H1 (cell line): ENCODE results near the gene MCC. TPM values are rescaled to one million over a fixed set of nuclear protein-coding genes. Genes with fewer than 3 reads are reported as not detected.

Experiments used
- CTCF ChIA-PET: fragments of 300-600 bp; sonication (Branson Sonifier 250); formaldehyde crosslinking; loops from one replicate; lab custom pipeline; 2021; ENCODE audit not compliant: partially characterized antibody; lab: Charles Lee
- POLR2A ChIA-PET: fragments of 300-600 bp; sonication (Branson Sonifier 250); formaldehyde crosslinking; loops from one replicate; lab custom pipeline; 2021; ENCODE audit warnings: inconsistent platforms; ENCODE audit not compliant: partially characterized antibody; lab: Charles Lee
- DNase-seq, 2 experiments: peaks; one replicate each; pipeline versions ENCODE4 v3.0.0 to v3.0.0-alpha.2; 2010 to 2022; ENCODE audit warnings: low spot score in 2 of 2, low read depth in 1 of 2, mixed read lengths in 1 of 2
- FAIRE-seq: peaks from 2 replicates; lab custom pipeline; 2011; peaks lifted over from hg19 to GRCh38; lab: Jason Lieb, UNC
- H2AFZ ChIP-seq: 2 replicates; pipeline ENCODE4 v1.8.1; 2012; ENCODE audit warnings: low read length, inconsistent platforms
- H2AK5ac ChIP-seq: 2 replicates; pipeline ENCODE4 v1.6.1; 2013; ENCODE audit warnings: low read depth, low read length
- H2BK120ac ChIP-seq: replicated peaks from 2 replicates; pipeline ENCODE3; 2013; ENCODE audit warnings: low read depth, low read length, inconsistent platforms
- H2BK12ac ChIP-seq: 2 replicates; pipeline ENCODE4 v1.6.1; 2013; ENCODE audit warnings: low read depth, low read length
- H2BK15ac ChIP-seq: 2 replicates; pipeline ENCODE4 v1.6.1; 2013; ENCODE audit warnings: low read length
- H2BK20ac ChIP-seq: 2 replicates; pipeline ENCODE4 v1.6.1; 2013; ENCODE audit warnings: low read length
- H2BK5ac ChIP-seq: 2 replicates; pipeline ENCODE4 v1.6.1; 2013; ENCODE audit warnings: low read depth, low read length
- H3K14ac ChIP-seq: 2 replicates; pipeline ENCODE4 v1.6.1; 2013; ENCODE audit warnings: inconsistent platforms; ENCODE audit not compliant: insufficient read length
- H3K18ac ChIP-seq: 2 replicates; pipeline ENCODE4 v1.6.1; 2013; ENCODE audit warnings: low read length; ENCODE audit errors: extremely low read depth
- H3K23ac ChIP-seq: 2 replicates; pipeline ENCODE4 v1.6.1; 2013; ENCODE audit warnings: inconsistent platforms; ENCODE audit not compliant: insufficient read length
- H3K23me2 ChIP-seq: 2 replicates; pipeline ENCODE4 v1.6.1; 2013; ENCODE audit warnings: low read depth, low read length
- H3K27ac ChIP-seq: 2 replicates; pipeline ENCODE4 v1.6.1; 2011; ENCODE audit warnings: low read depth, low read length, inconsistent platforms
- H3K27me3 ChIP-seq, 4 experiments: replicated peaks in 1 of 4; 1 replicate in 1 of 4; 2 replicates in 3 of 4; pipeline versions ENCODE4 v1.6.1 to v1.8.1; 2011 to 2013; ENCODE audit warnings: low read length in 3 of 4, mild to moderate bottlenecking in 3 of 4, inconsistent platforms in 2 of 4, mixed read lengths in 2 of 4, moderate library complexity in 1 of 4; ENCODE audit not compliant: control insufficient read depth in 3 of 4, insufficient read depth in 3 of 4; ENCODE audit errors: extremely low read depth in 1 of 4
- H3K36me3 ChIP-seq, 4 experiments: 2 replicates each; pipeline versions ENCODE4 v1.6.1 to v1.8.1; 2011 to 2013; ENCODE audit warnings: mild to moderate bottlenecking in 4 of 4, low read length in 3 of 4, moderate library complexity in 2 of 4, control low read depth in 1 of 4, inconsistent platforms in 1 of 4; ENCODE audit not compliant: insufficient read depth in 4 of 4, control insufficient read depth in 2 of 4
- H3K4ac ChIP-seq: replicated peaks from 2 replicates; pipeline ENCODE3; 2013; ENCODE audit warnings: low read length, low read depth, mixed read lengths, inconsistent platforms; ENCODE audit not compliant: insufficient read length
- H3K4me1 ChIP-seq, 4 experiments: replicated peaks in 1 of 4; 1 replicate in 1 of 4; 2 replicates in 3 of 4; pipeline versions ENCODE4 v1.6.1 to v1.8.1; 2011 to 2013; ENCODE audit warnings: low read length in 3 of 4, inconsistent platforms in 2 of 4, mixed read lengths in 1 of 4; ENCODE audit not compliant: insufficient read depth in 4 of 4, control insufficient read depth in 3 of 4
- H3K4me2 ChIP-seq, 2 experiments: 2 replicates each; pipeline versions ENCODE4 v1.6.1 to v1.8.1; 2011 to 2013; ENCODE audit warnings: low read depth in 2 of 2, low read length in 2 of 2, control low read depth in 1 of 2, inconsistent platforms in 1 of 2, mild to moderate bottlenecking in 1 of 2; ENCODE audit not compliant: insufficient read depth in 1 of 2
- H3K4me3 ChIP-seq, 4 experiments: fragments of 200-600, 300-600 bp in 1 of 4; sonication (generic), shearing (Covaris generic), sonication (Bioruptor Twin) in 1 of 4; 2 replicates each; pipeline versions ENCODE4 v1.5.1 to v1.8.1; 2011 to 2016; ENCODE audit warnings: low read length in 4 of 4, low read depth in 3 of 4, control low read depth in 2 of 4, inconsistent platforms in 2 of 4, mild to moderate bottlenecking in 2 of 4, mixed read lengths in 1 of 4, moderate library complexity in 1 of 4; ENCODE audit not compliant: insufficient read depth in 2 of 4; ENCODE audit errors: extremely low read depth in 1 of 4
- H3K56ac ChIP-seq: replicated peaks from 2 replicates; pipeline ENCODE3; 2013; ENCODE audit warnings: low read depth, mild to moderate bottlenecking, mixed read lengths, low read length, inconsistent platforms; ENCODE audit not compliant: insufficient read length
- H3K79me1 ChIP-seq: 2 replicates; pipeline ENCODE4 v1.6.1; 2013; ENCODE audit warnings: low read depth, low read length, control low read depth
- H3K79me2 ChIP-seq, 2 experiments: 2 replicates each; pipeline versions ENCODE4 v1.6.1 to v1.8.1; 2012 to 2013; ENCODE audit warnings: low read length in 2 of 2, mild to moderate bottlenecking in 2 of 2, inconsistent platforms in 1 of 2; ENCODE audit not compliant: insufficient read depth in 2 of 2, control insufficient read depth in 1 of 2
- H3K9ac ChIP-seq, 4 experiments: replicated peaks in 1 of 4; 1 replicate in 1 of 4; 2 replicates in 3 of 4; pipeline versions ENCODE4 v1.6.1 to v1.8.1; 2011 to 2013; ENCODE audit warnings: low read depth in 3 of 4, low read length in 3 of 4, control low read depth in 2 of 4, mild to moderate bottlenecking in 2 of 4, moderate library complexity in 2 of 4, inconsistent platforms in 1 of 4; ENCODE audit errors: extremely low read depth in 1 of 4
- H3K9me3 ChIP-seq, 2 experiments: 2 replicates each; pipeline versions ENCODE4 v1.6.1 to v1.8.1; 2012 to 2013; ENCODE audit warnings: mild to moderate bottlenecking in 2 of 2, moderate library complexity in 2 of 2, control low read depth in 1 of 2, inconsistent platforms in 1 of 2, low read depth in 1 of 2, low read length in 1 of 2, mixed read lengths in 1 of 2; ENCODE audit not compliant: insufficient read depth in 2 of 2
- H4K20me1 ChIP-seq, 2 experiments: replicated peaks in 1 of 2; 2 replicates each; pipeline versions ENCODE3 to v1.8.1; 2011 to 2013; ENCODE audit warnings: inconsistent platforms in 2 of 2, low read length in 2 of 2, mild to moderate bottlenecking in 1 of 2; ENCODE audit not compliant: insufficient read depth in 2 of 2, control insufficient read depth in 1 of 2
- H4K5ac ChIP-seq: 2 replicates; pipeline ENCODE4 v1.6.1; 2013; ENCODE audit warnings: low read length, low read depth, mixed read lengths, inconsistent platforms; ENCODE audit not compliant: insufficient read length
- H4K8ac ChIP-seq: 2 replicates; pipeline ENCODE4 v1.8.0; 2013; ENCODE audit warnings: mild to moderate bottlenecking, moderate library complexity, low read length, inconsistent platforms; ENCODE audit not compliant: insufficient read depth; ENCODE audit errors: extremely low read depth
- H4K91ac ChIP-seq: replicated peaks from 2 replicates; pipeline ENCODE3; 2013; ENCODE audit warnings: low read length, mixed read lengths, inconsistent platforms; ENCODE audit not compliant: insufficient read length
- ASH2L ChIP-seq: fragments of 200-600, 300-600 bp; sonication (generic); IDR thresholded peaks from one replicate; pipeline ENCODE4 v1.7.1; 2017; ENCODE audit warnings: low read length
- GABPA ChIP-seq: IDR thresholded peaks from 2 replicates; pipeline ENCODE4 v1.6.1; 2011; ENCODE audit warnings: mild to moderate bottlenecking, low read length, moderate library complexity, borderline replicate concordance; ENCODE audit not compliant: insufficient read depth
- GTF2F1 ChIP-seq: IDR thresholded peaks from 2 replicates; pipeline ENCODE4 v1.6.1; 2012; ENCODE audit warnings: low read depth, low read length, improper control_type of control experiment, borderline replicate concordance
- HDAC6 ChIP-seq: IDR thresholded peaks from one replicate; pipeline ENCODE4 v1.7.1; 2012; ENCODE audit warnings: low read depth, mild to moderate bottlenecking, inconsistent platforms, low read length, moderate library complexity
- KDM1A ChIP-seq: fragments of 200-600, 300-600 bp; sonication (generic); IDR thresholded peaks from 2 replicates; pipeline ENCODE4 v1.7.1; 2016; ENCODE audit warnings: mild to moderate bottlenecking, low read length, borderline replicate concordance
- POLR2AphosphoS5 ChIP-seq: IDR thresholded peaks from 2 replicates; pipeline ENCODE4 v1.6.1; 2011; ENCODE audit warnings: low read depth, low read length
- RFX5 ChIP-seq: IDR thresholded peaks from 2 replicates; pipeline ENCODE4 v1.6.1; 2011; ENCODE audit warnings: low read depth, low read length, improper control_type of control experiment, borderline replicate concordance
- TAF1 ChIP-seq: IDR thresholded peaks from 2 replicates; pipeline ENCODE4 v1.6.1; 2011; ENCODE audit warnings: mild to moderate bottlenecking, low read depth, low read length
- TAF7 ChIP-seq: optimal IDR thresholded peaks from 2 replicates; pipeline ENCODE3; 2011; ENCODE audit warnings: low read depth, mild to moderate bottlenecking, inconsistent platforms, low read length, moderate library complexity, borderline replicate concordance
- TCF12 ChIP-seq: IDR thresholded peaks from 2 replicates; pipeline ENCODE4 v1.6.1; 2011; ENCODE audit warnings: low read depth, mild to moderate bottlenecking, low read length
- WGBS, 2 experiments: shearing (Covaris generic) in 1 of 2; methylation state at CpG; one replicate each; pipeline versions ENCODE4 v1.1.6 to v1.1.7; 2013 to 2015; ENCODE audit warnings: low lambda C conversion rate in 2 of 2, mixed read lengths in 2 of 2, inconsistent platforms in 1 of 2, low coverage in 1 of 2, missing lambda C conversion rate in 1 of 2; ENCODE audit not compliant: insufficient replicate concordance in 2 of 2, insufficient coverage in 1 of 2, insufficient read length in 1 of 2; ENCODE audit errors: extremely low coverage in 1 of 2, missing lambda C conversion rate in 1 of 2; 5-methylcytosine and 5-hydroxymethylcytosine counted together
- polyA plus RNA-seq, 7 experiments: library from polyadenylated mRNA; depleted of rRNA in 3 of 7; stranded (reverse) in 5 of 7; unstranded in 2 of 7; fragments of >200 nt in 5 of 7; fragments of 200-250 nt in 2 of 7; gene quantifications; 1 replicate in 5 of 7; 2 replicates in 1 of 7; 4 replicates in 1 of 7; pipeline versions ENCODE4 v1.2.1 to v1.2.3, GENCODE V29; 2011 to 2013; ENCODE audit warnings: missing spikeins in 2 of 7, mixed read lengths in 2 of 7
- total RNA-seq: library from RNA; stranded (reverse); fragmentation: NEBNext Ultra II Directional; extraction: Animal tissue kit (Norgen Biotek cat#: 25700); gene quantifications from 2 replicates; pipeline ENCODE4 v1.2.1, GENCODE V29; 2021
- TF ChIP-seq, protein P1 (sequence below): IDR thresholded peaks from 2 replicates; pipeline ENCODE4 v1.6.1; 2012; ENCODE audit warnings: inconsistent platforms

The MCC gene
- total and polyA plus RNA-seq, 2 of the 8 experiments (the other 6 are each of a cell fraction or from before 2014, with no cell fraction given): 2.6 to 18.3 TPM

DNA sequence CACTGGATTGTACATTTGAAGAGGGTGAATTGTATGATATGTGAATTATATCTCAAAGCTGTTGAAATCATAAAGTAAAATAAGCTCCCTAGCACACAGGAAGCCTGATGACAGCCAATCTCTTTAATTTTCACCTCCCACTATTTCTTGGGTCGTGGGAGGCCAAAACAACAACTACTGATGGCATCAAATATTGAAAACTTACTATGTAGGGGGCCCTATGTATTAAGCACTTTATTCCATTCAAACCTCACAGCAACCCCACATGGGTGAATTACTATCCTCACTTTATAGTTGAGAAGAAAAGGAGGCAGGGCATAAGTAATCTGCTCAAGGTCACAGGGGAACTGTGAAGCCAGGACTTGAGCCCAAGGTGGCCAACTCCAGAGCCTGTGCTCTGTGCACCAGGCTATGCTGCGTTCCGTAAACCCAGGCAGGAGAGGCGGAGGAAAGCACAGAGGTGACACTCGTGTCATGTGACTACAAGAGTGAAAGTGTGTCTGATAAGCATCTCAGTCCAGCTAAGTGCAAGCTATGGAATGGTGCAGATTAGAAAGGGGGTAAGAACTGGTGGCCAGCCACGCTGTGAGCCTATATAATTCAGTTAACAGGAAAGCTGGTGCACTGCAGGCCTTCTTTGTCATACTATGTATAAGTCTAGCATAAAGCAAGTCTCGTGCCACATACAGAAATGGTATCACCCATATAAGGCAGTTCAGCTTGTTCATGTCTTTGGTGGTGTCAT, 290.6 kb downstream of the MCC start:
- Histone ChIP-seq H3K4ac (no peak overlapping the region), H2BK20ac (no peak overlapping the region), H3K4me3 (no peak overlapping the region), H2BK5ac (no peak overlapping the region), H3K79me1 (0 out of 2 replicates have a peak, but pooled peaks cover 2% of the 10 kb centered on the region), H4K8ac (0 out of 2 replicates have a peak overlapping the region, but pooled peaks have one; percentile 6), H3K14ac (no peak overlapping the region), H2AFZ (no peak overlapping the region), H3K56ac (no peak overlapping the region), H3K9me3 (peaks cover 3% of the 10 kb centered on the region in 2 experiments; a peak in 1 of 4 replicates), H3K27me3 (no peaks in the 10 kb centered on the region), H3K23me2 (no peaks in the 10 kb centered on the region), H4K91ac (no peak overlapping the region), H3K36me3 (no peaks in the 10 kb centered on the region), H3K4me1 (peaks cover 0 to 7% (median 2%) of the 10 kb centered on the region in 4 experiments; a peak in 3 of 7 replicates), H2BK120ac (no peak overlapping the region), H3K9ac (no peak overlapping the region), H2BK12ac (no peak overlapping the region), H3K79me2 (peaks cover 0 to 16% of the 10 kb centered on the region in 2 experiments; a peak in 2 of 4 replicates), H2BK15ac (no peak overlapping the region), H3K4me2 (no peak overlapping the region), H3K27ac (no peak overlapping the region), H3K23ac (no peak overlapping the region), H3K18ac (no peak overlapping the region), H4K5ac (no peak overlapping the region), H4K20me1 (peaks cover 0 to 1% of the 10 kb centered on the region in 2 experiments), H2AK5ac (no peak overlapping the region)
- FAIRE-seq (no peak), DNase-seq (no peak)
- POLR2A ChIA-PET: no interaction called here
- WGBS, 2 experiments: 92% methylated on average over 7 of the region's 7 CpGs; no CpG with 5 or more reads in 1 of the 2 experiments
- CTCF ChIA-PET: interaction anchor here (0.7 to 1.8 kb wide), 3 partner anchors 13 to 139 kb away, joined by 3 to 5 read pairs (median 3); no protein-coding TSS in a partner anchor
- TF ChIP-seq KDM1A: no peak
- no peak for TF ChIP-seq TAF7
- TF ChIP-seq, protein P1, sequence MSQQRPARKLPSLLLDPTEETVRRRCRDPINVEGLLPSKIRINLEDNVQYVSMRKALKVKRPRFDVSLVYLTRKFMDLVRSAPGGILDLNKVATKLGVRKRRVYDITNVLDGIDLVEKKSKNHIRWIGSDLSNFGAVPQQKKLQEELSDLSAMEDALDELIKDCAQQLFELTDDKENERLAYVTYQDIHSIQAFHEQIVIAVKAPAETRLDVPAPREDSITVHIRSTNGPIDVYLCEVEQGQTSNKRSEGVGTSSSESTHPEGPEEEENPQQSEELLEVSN: no peak
- no peak for TF ChIP-seq TAF1
- no peak for TF ChIP-seq POLR2AphosphoS5
- no peak for TF ChIP-seq RFX5
- TF ChIP-seq TCF12: no peak
- TF ChIP-seq GTF2F1: no peak
- no peak for TF ChIP-seq GABPA
- TF ChIP-seq HDAC6: no peak
- no peak for TF ChIP-seq ASH2L
